Measurements from ENCODE around the gene ATP10B.

Gene ATP10B

DNA sequence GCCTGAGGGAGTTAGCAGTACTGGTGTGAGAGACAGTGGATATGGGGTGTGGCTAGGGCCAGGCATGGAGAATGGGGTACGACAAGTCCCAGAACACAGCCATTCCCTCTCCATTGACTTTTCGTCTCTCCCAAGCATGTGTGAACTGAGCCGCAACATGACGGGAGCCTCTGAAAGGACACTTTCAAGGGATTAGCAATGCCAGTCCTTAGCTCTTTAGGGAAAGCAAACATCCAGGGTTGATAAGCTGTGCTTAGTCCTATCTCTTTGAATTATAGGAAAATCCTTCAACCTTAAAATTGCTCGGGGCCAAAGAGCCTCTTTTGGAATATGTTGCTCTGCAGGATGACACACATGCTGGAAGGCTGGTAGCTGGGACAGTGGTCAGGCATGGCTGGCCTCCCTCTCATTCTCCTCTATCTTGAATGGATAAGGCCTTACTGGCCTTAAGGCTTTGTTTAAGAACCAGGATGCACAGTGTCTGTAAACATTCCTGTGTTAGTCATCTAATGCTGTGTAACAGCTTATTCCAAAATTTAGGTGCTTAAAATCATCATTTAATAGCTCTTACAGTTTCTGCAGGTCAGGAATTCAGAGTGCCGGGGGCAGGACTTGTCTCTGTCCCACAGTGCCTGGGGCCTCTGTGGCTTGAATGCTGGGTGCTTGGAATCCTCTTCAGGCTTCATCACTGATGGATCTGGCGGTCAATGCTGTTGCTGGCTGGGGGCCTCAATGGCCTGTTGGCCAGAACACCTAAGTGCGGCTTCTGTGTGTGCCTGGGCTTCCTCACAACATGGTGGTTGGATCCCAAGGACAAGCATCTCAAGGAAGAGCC is 335.1 kb downstream of the ATP10B start:
- H3K27ac ChIP-seq = no peak overlapping the region
- TF ChIP-seq CTCF (conservative IDR thresholded peaks at IDR 0.05) (no peak), ZFX (IDR thresholded peaks at IDR 0.05) (no peak)

DNA sequence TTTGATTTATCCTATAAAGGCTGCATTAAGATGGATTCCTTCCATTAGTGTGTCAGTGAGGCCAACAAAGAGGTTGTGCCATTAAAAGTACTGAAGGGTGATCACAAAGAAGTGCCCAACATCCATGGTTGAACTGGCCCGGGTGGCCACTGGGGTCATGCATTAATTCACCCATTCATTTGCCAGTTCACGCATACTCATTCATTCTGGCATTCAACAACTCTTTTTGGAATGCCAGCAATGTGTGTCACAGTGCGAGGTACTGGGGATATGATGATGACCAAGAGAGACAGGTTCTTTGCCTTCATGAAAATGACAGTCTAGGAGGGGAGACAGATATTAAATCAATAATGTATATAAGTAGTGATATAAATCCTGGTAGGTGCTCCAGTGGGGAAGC is 337.1 kb downstream of the ATP10B start:
- no peak for TF ChIP-seq CTCF (conservative IDR thresholded peaks at IDR 0.05)
- TF ChIP-seq ZFX (IDR thresholded peaks at IDR 0.05) = no peak
- H3K27ac ChIP-seq = no peak overlapping the region

GRCh38 chr5:160514191-160514590 is 337.8 kb downstream of the ATP10B start:
- TF ChIP-seq CTCF (conservative IDR thresholded peaks at IDR 0.05) (no peak), ZFX (IDR thresholded peaks at IDR 0.05) (no peak)
- H3K27ac ChIP-seq = no peak overlapping the region

DNA sequence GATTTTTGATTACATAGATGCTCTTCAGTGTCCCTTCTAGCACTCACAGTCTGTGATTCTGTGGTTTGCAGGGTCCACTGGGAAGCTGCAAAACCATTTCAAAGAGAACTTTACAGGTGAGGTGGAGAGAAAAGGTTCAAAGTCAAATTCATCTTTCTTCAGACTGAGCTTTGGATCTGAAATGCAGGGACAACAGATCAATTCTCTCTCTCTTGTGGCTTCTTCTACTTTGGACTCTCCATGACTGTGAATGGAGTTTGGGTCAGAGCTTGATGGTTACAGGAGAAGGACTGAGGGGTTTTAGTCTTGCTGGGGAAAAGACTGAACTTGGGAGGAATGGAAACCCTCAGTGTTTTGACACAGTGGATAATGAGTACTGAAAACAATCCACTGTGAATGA is 338.5 kb downstream of the ATP10B start:
- no peak for TF ChIP-seq CTCF (conservative IDR thresholded peaks at IDR 0.05)
- no peak for TF ChIP-seq ZFX (IDR thresholded peaks at IDR 0.05)

More for the DNA sequence above, 338.5 kb downstream of the ATP10B start:
- no peak overlapping the region for H3K27ac ChIP-seq
